Smooth muscle cell (in vitro differentiated cells): ENCODE data around the gene FIBIN. TPM values are rescaled to one million over a fixed set of nuclear protein-coding genes. Genes with fewer than 3 reads are reported as not detected.

ENCODE experiments used
- DNase-seq: peaks from one replicate; lab custom pipeline; 2025; ENCODE audit not compliant: unreplicated experiment; lab: John Stamatoyannopoulos, UW
- H2AFZ ChIP-seq: fragments of 200-600 bp; sonication (generic); 2 replicates; pipeline ENCODE4 v1.6.0; 2016; ENCODE audit warnings: antibody characterized with exemption, low read depth, mild to moderate bottlenecking
- H3F3A ChIP-seq: fragments of 200-600 bp; sonication (generic); 2 replicates; pipeline ENCODE4 v1.6.0; 2017; ENCODE audit warnings: antibody characterized with exemption, low read depth
- H3K27ac ChIP-seq: fragments of 200-600 bp; sonication (generic); 2 replicates; pipeline ENCODE4 v1.5.1; 2016; ENCODE audit warnings: low read depth, mild to moderate bottlenecking
- H3K27me3 ChIP-seq: fragments of 200-600 bp; sonication (generic); 2 replicates; pipeline ENCODE4 v1.6.1; 2016; ENCODE audit warnings: low read depth, mild to moderate bottlenecking
- H3K36me3 ChIP-seq: fragments of 200-600 bp; sonication (generic); 2 replicates; pipeline ENCODE4 v1.5.1; 2016; ENCODE audit warnings: low read depth
- H3K4me1 ChIP-seq: fragments of 200-600 bp; sonication (generic); 2 replicates; pipeline ENCODE4 v1.5.1; 2016; ENCODE audit warnings: low read depth
- H3K4me2 ChIP-seq: fragments of 200-600 bp; sonication (generic); 2 replicates; pipeline ENCODE4 v1.6.0; 2016; ENCODE audit warnings: mild to moderate bottlenecking
- H3K4me3 ChIP-seq: fragments of 200-600 bp; sonication (generic); 2 replicates; pipeline ENCODE4 v1.5.1; 2016; ENCODE audit warnings: mild to moderate bottlenecking
- H3K79me2 ChIP-seq: fragments of 200-600 bp; sonication (generic); 2 replicates; pipeline ENCODE4 v1.6.0; 2016; ENCODE audit warnings: low read depth, mild to moderate bottlenecking
- H3K9ac ChIP-seq: fragments of 200-600 bp; sonication (generic); 2 replicates; pipeline ENCODE4 v1.6.0; 2016; ENCODE audit warnings: low read depth
- H3K9me3 ChIP-seq: fragments of 200-600 bp; sonication (generic); replicated peaks from 2 replicates; pipeline ENCODE4 v1.5.1; 2016; ENCODE audit warnings: low read depth
- H4K20me1 ChIP-seq: fragments of 200-600 bp; sonication (generic); 2 replicates; pipeline ENCODE4 v1.6.0; 2016; ENCODE audit warnings: low read depth
- WGBS: methylation state at CpG from one replicate; pipeline ENCODE4 v1.1.7; 2016; ENCODE audit warnings: low lambda C conversion rate; 5-methylcytosine and 5-hydroxymethylcytosine counted together
- polyA plus RNA-seq: library from polyadenylated mRNA; unstranded; fragments of >200 nt; fragmentation: Nextera tagmentation; extraction: Ambion mirVana; gene quantifications from 2 replicates; pipeline ENCODE4 v1.2.1, GENCODE V29; 2016
- total RNA-seq: library from RNA; depleted of rRNA; stranded (reverse); fragments of >200 nt; gene quantifications from 2 replicates; pipeline ENCODE4 v1.2.3, GENCODE V29; 2014
- TF ChIP-seq, protein P1 (sequence below): fragments of 200-600 bp; sonication (generic); IDR thresholded peaks from 2 replicates; pipeline ENCODE4 v1.5.1; 2017; ENCODE audit warnings: borderline replicate concordance, mild to moderate bottlenecking, antibody characterized with exemption; ENCODE audit not compliant: insufficient read depth, poor library complexity, severe bottlenecking

The FIBIN gene
- total and polyA plus RNA-seq, 2 experiments from 2014 or later, result 24.7 to 40.7 TPM

GRCh38 chr11:26992031-26992541 is 1.8 kb upstream of the FIBIN start:
- no peak overlapping the region for H3K4me3 ChIP-seq
- no peaks in the 10 kb centered on the region for H3K9me3 ChIP-seq
- H3F3A ChIP-seq, result peaks cover 14% of the 10 kb centered on the region
- H3K79me2 ChIP-seq, result peaks cover 36% of the 10 kb centered on the region
- WGBS, result 30% methylated on average over 1 of the region's 1 CpG
- H3K36me3 ChIP-seq, result no peaks in the 10 kb centered on the region
- peaks cover 18% of the 10 kb centered on the region for H3K4me1 ChIP-seq
- TF ChIP-seq, protein P1, sequence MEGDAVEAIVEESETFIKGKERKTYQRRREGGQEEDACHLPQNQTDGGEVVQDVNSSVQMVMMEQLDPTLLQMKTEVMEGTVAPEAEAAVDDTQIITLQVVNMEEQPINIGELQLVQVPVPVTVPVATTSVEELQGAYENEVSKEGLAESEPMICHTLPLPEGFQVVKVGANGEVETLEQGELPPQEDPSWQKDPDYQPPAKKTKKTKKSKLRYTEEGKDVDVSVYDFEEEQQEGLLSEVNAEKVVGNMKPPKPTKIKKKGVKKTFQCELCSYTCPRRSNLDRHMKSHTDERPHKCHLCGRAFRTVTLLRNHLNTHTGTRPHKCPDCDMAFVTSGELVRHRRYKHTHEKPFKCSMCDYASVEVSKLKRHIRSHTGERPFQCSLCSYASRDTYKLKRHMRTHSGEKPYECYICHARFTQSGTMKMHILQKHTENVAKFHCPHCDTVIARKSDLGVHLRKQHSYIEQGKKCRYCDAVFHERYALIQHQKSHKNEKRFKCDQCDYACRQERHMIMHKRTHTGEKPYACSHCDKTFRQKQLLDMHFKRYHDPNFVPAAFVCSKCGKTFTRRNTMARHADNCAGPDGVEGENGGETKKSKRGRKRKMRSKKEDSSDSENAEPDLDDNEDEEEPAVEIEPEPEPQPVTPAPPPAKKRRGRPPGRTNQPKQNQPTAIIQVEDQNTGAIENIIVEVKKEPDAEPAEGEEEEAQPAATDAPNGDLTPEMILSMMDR, result no peak
- no peak overlapping the region for H2AFZ ChIP-seq
- no peaks in the 10 kb centered on the region for H4K20me1 ChIP-seq
- H3K27ac ChIP-seq, result peak overlapping the region; percentile 49
- no peaks in the 10 kb centered on the region for H3K27me3 ChIP-seq
- no peak for DNase-seq
- H3K4me2 ChIP-seq, result peak overlapping the region; percentile 10
- no peak overlapping the region for H3K9ac ChIP-seq

- no peak overlapping the region for H2AFZ ChIP-seq
- TF ChIP-seq, protein P1, result no peak
- peak overlapping the region; percentile 59 for H3K4me3 ChIP-seq
- peaks cover 25% of the 10 kb centered on the region for H3K4me1 ChIP-seq
- H3K27ac ChIP-seq, result no peak overlapping the region
- H3K9me3 ChIP-seq, result no peaks in the 10 kb centered on the region
- no peaks in the 10 kb centered on the region for H3K36me3 ChIP-seq
- DNase-seq, result no peak
- peaks cover 36% of the 10 kb centered on the region for H3K79me2 ChIP-seq
- WGBS, result 80% methylated on average over 19 of the region's 19 CpGs
- no peaks in the 10 kb centered on the region for H3K27me3 ChIP-seq
- peak overlapping the region; percentile 86 for H3K4me2 ChIP-seq
- H3F3A ChIP-seq, result peaks cover 14% of the 10 kb centered on the region
- no peaks in the 10 kb centered on the region for H4K20me1 ChIP-seq
- H3K9ac ChIP-seq, result peak overlapping the region; percentile 15
Measured at GRCh38 chr11:26994631-26995095, 751 bp downstream of the FIBIN start.

GRCh38 chr11:26995701-26996460 is 2.0 kb downstream of the FIBIN start:
- no peaks in the 10 kb centered on the region for H4K20me1 ChIP-seq
- peaks cover 25% of the 10 kb centered on the region for H3K4me1 ChIP-seq
- no peaks in the 10 kb centered on the region for H3K9me3 ChIP-seq
- peak overlapping the region; percentile 12 for H3K9ac ChIP-seq
- H3K27me3 ChIP-seq, result no peaks in the 10 kb centered on the region
- H2AFZ ChIP-seq, result no peak overlapping the region
- 18% methylated on average over 1 of the region's 1 CpG for WGBS
- H3K79me2 ChIP-seq, result peaks cover 36% of the 10 kb centered on the region
- H3K4me2 ChIP-seq, result peak overlapping the region; percentile 86
- H3F3A ChIP-seq, result peaks cover 14% of the 10 kb centered on the region
- no peaks in the 10 kb centered on the region for H3K36me3 ChIP-seq
- no peak for DNase-seq
- TF ChIP-seq, protein P1, result no peak
- H3K4me3 ChIP-seq, result peak overlapping the region; percentile 59
- H3K27ac ChIP-seq, result peak overlapping the region; percentile 63
